GM12801 (cell line): Measurements from ENCODE around the gene SUMF1.

Experiments used
- CTCF ChIP-seq: IDR thresholded peaks from one replicate; pipeline ENCODE4 v1.5.1; 2011; ENCODE audit warnings: control low read depth; ENCODE audit not compliant: insufficient read length; ENCODE audit errors: extremely low read depth

The SUMF1 gene

GRCh38 chr3:4409971-4410573 lies 57.0 kb downstream of the SUMF1 start:
- TF ChIP-seq CTCF = no peak

- TF ChIP-seq CTCF = no peak
Measured at GRCh38 chr3:4409415-4409814, 57.7 kb downstream of the SUMF1 start.

- TF ChIP-seq CTCF = no peak
Measured at GRCh38 chr3:4408958-4409357, 58.1 kb downstream of the SUMF1 start.

- no peak for TF ChIP-seq CTCF
Measured at GRCh38 chr3:4407941-4408340, 59.1 kb downstream of the SUMF1 start.

- TF ChIP-seq CTCF = no peak
Measured at GRCh38 chr3:4406746-4407568, 60.1 kb downstream of the SUMF1 start.

GRCh38 chr3:4404881-4405280 lies 62.2 kb downstream of the SUMF1 start:
- TF ChIP-seq CTCF = no peak

GRCh38 chr3:4401441-4401840 lies 65.6 kb downstream of the SUMF1 start:
- no peak for TF ChIP-seq CTCF
